Endodermal cell (in vitro differentiated cells): ENCODE results near the gene RBMS1. TPM values are rescaled to one million over a fixed set of nuclear protein-coding genes. Genes with fewer than 3 reads are reported as not detected.

Experiments
- DNase-seq: peaks from one replicate; pipeline ENCODE4 v3.0.0-alpha.2; 2017
- H3K27ac ChIP-seq: 2 replicates; pipeline ENCODE4 v1.5.1; 2013; ENCODE audit warnings: mild to moderate bottlenecking, low read depth, low read length, moderate library complexity
- H3K27me3 ChIP-seq: 2 replicates; pipeline ENCODE4 v1.6.1; 2013; ENCODE audit warnings: mild to moderate bottlenecking, low read length, moderate library complexity; ENCODE audit not compliant: insufficient read depth, control insufficient read depth, poor library complexity, severe bottlenecking
- H3K36me3 ChIP-seq: 2 replicates; pipeline ENCODE4 v1.7.0; 2013; ENCODE audit warnings: mild to moderate bottlenecking, low read length, moderate library complexity; ENCODE audit not compliant: control insufficient read depth, insufficient read depth
- H3K4me1 ChIP-seq: one replicate; pipeline ENCODE4 v1.7.0; 2013; ENCODE audit warnings: low read length; ENCODE audit not compliant: control insufficient read depth, insufficient read depth
- H3K4me3 ChIP-seq: 2 replicates; pipeline ENCODE4 v1.5.1; 2013; ENCODE audit warnings: mild to moderate bottlenecking, low read length, moderate library complexity
- H3K9ac ChIP-seq: 2 replicates; pipeline ENCODE4 v1.6.1; 2013; ENCODE audit warnings: mild to moderate bottlenecking, low read length, moderate library complexity; ENCODE audit not compliant: poor library complexity, severe bottlenecking; ENCODE audit errors: extremely low read depth
- H3K9me3 ChIP-seq: 2 replicates; pipeline ENCODE4 v1.6.1; 2013; ENCODE audit warnings: mild to moderate bottlenecking, low read length, moderate library complexity; ENCODE audit not compliant: control insufficient read depth
- H3K27ac Mint-ChIP-seq: 2 replicates; pipeline ENCODE4 v1.8.0; 2020; ENCODE audit warnings: mixed read lengths
- H3K27me3 Mint-ChIP-seq: 2 replicates; pipeline ENCODE4 v1.8.0; 2021; ENCODE audit warnings: mild to moderate bottlenecking, mixed read lengths; ENCODE audit not compliant: insufficient read depth
- H3K36me3 Mint-ChIP-seq: 2 replicates; pipeline ENCODE4 v1.8.0; 2020; ENCODE audit warnings: low read depth, mixed read lengths
- H3K4me1 Mint-ChIP-seq: 2 replicates; pipeline ENCODE4 v1.8.0; 2020; ENCODE audit warnings: mixed read lengths
- H3K4me3 Mint-ChIP-seq: 2 replicates; pipeline ENCODE4 v1.8.0; 2020; ENCODE audit warnings: mild to moderate bottlenecking, moderate library complexity, mixed read lengths
- H3K9me3 Mint-ChIP-seq: 2 replicates; pipeline ENCODE4 v1.8.0; 2020; ENCODE audit warnings: mild to moderate bottlenecking, mixed read lengths
- WGBS, 2 experiments: methylation state at CpG; one replicate each; pipeline versions ENCODE4 v1.1.5 to v1.1.7; 2013; ENCODE audit warnings: missing lambda C conversion rate in 2 of 2, mixed read lengths in 1 of 2; ENCODE audit not compliant: insufficient coverage in 1 of 2, insufficient read length in 1 of 2; 5-methylcytosine and 5-hydroxymethylcytosine counted together
- total RNA-seq, 2 donors: library from RNA; stranded (reverse); fragmentation: NEBNext Ultra II Directional in 1 of 2; extraction: Animal tissue kit (Norgen Biotek cat#: 25700) in 1 of 2; gene quantifications; 2 replicates in 1 of 2; 3 replicates in 1 of 2; pipeline ENCODE4 v1.2.1, GENCODE V29; 2021
- TF ChIP-seq, protein P1 (sequence below): fragments of 200-600 bp; sonication (generic); conservative IDR thresholded peaks from 2 replicates; pipeline ENCODE4 v1.5.0; 2021; ENCODE audit warnings: antibody characterized with exemption, mild to moderate bottlenecking

The RBMS1 gene
- total RNA-seq, 2 donors from 2014 or later, result 90.7 to 124 TPM

DNA sequence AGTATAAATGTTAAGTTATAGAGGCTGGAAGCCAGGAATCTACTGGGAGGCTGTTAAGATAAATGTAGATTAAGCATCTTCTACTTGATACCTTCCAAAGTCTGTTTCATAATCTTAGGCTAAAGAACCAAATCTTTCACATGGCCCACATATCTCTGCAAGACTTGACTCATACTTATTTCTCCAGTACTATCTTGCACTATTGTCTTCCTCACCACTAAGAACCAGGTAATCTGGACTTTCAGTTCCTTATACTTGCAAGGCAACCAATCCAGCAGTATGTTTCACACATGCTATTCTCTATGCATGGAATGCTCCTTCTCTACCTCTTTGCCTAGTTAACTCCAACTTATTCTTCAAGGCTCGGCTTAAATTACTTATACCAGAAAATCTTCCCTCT, 62.2 kb downstream of the RBMS1 start:
- Histone ChIP-seq H3K4me1 (no peaks in the 10 kb centered on the region), H3K27ac (no peak overlapping the region), H3K36me3 (peaks cover 38% of the 10 kb centered on the region), H3K4me3 (no peak overlapping the region), H3K9me3 (peaks cover 15% of the 10 kb centered on the region), H3K9ac (no peak overlapping the region), H3K27me3 (no peaks in the 10 kb centered on the region)
- H3K27me3 Mint-ChIP-seq, result no peaks in the 10 kb centered on the region
- no peak for DNase-seq
- no peak overlapping the region for H3K27ac Mint-ChIP-seq
- TF ChIP-seq, protein P1, sequence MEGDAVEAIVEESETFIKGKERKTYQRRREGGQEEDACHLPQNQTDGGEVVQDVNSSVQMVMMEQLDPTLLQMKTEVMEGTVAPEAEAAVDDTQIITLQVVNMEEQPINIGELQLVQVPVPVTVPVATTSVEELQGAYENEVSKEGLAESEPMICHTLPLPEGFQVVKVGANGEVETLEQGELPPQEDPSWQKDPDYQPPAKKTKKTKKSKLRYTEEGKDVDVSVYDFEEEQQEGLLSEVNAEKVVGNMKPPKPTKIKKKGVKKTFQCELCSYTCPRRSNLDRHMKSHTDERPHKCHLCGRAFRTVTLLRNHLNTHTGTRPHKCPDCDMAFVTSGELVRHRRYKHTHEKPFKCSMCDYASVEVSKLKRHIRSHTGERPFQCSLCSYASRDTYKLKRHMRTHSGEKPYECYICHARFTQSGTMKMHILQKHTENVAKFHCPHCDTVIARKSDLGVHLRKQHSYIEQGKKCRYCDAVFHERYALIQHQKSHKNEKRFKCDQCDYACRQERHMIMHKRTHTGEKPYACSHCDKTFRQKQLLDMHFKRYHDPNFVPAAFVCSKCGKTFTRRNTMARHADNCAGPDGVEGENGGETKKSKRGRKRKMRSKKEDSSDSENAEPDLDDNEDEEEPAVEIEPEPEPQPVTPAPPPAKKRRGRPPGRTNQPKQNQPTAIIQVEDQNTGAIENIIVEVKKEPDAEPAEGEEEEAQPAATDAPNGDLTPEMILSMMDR, result no peak
- H3K36me3 Mint-ChIP-seq, result peaks cover 32% of the 10 kb centered on the region
- WGBS, 2 experiments, result 100% methylated on average over 1 of the region's 1 CpG
- peaks cover 18% of the 10 kb centered on the region for H3K4me1 Mint-ChIP-seq
- peaks cover 8% of the 10 kb centered on the region for H3K9me3 Mint-ChIP-seq
- H3K4me3 Mint-ChIP-seq, result no peak overlapping the region

DNA sequence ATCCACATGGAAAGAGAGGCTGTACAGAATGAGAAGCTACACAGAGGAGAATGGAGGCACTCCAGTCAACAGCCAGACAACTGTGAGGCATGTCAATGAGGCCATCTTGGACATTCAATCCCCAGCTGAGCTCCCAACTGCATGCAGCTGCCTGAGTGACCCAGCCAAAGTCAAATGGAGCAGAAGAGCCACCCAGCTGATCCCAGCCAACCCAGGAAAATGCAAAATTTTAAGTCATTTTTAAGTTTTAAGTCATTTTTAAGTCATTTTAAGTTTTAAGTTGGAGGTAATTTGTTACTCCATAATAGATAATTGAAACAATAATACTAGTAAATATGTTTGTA, 63.6 kb downstream of the RBMS1 start:
- Mint-ChIP-seq H3K9me3 (peaks cover 8% of the 10 kb centered on the region), H3K4me1 (peaks cover 15% of the 10 kb centered on the region), H3K27ac (no peak overlapping the region), H3K36me3 (peaks cover 33% of the 10 kb centered on the region), H3K4me3 (no peak overlapping the region), H3K27me3 (no peaks in the 10 kb centered on the region)
- Histone ChIP-seq H3K27me3 (no peaks in the 10 kb centered on the region), H3K27ac (no peak overlapping the region), H3K36me3 (peaks cover 38% of the 10 kb centered on the region), H3K4me1 (no peaks in the 10 kb centered on the region), H3K9me3 (peaks cover 15% of the 10 kb centered on the region), H3K9ac (no peak overlapping the region), H3K4me3 (no peak overlapping the region)
- TF ChIP-seq, protein P1, result no peak
- no peak for DNase-seq

DNA sequence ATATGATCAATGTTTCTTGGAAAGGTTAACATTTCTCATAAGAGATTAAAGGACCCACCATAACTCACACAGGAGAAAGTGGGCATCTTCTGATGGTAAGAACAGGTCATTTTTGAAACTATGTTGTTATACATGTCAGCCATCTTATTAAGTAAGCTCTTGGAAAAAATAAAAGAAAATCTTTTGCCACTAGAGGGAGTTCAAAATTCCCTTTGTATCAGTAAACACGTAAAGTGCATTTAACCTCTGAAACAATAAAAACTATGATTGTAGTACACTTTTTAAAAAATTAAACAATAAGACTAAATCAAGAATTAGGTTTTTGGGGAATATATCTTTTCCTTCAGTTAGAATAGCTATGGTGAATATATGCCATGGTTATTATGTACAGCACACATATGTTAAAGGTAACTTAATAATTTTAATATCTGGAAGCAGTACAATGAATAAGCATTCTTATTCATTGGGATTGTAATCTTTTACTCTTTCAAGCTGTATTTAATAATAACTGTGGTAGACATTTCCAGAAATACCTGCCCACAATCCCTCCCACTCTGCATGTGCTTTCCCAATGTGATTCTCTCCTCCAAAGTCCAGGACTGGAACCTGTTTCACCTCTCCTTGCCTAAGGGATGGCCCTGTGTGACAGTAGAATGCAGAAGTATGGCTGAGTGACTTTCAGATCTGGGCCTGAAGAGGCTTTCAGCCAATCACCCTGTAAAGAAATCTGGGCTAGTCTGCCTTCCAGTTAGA, 64.2 kb downstream of the RBMS1 start:
- DNase-seq, result no peak
- TF ChIP-seq, protein P1, result peak; percentile 81
- no peak overlapping the region for H3K4me3 Mint-ChIP-seq
- peaks cover 33% of the 10 kb centered on the region for H3K36me3 Mint-ChIP-seq
- Histone ChIP-seq H3K27ac (no peak overlapping the region), H3K9ac (no peak overlapping the region), H3K27me3 (no peaks in the 10 kb centered on the region), H3K4me3 (no peak overlapping the region), H3K4me1 (no peaks in the 10 kb centered on the region), H3K36me3 (peaks cover 38% of the 10 kb centered on the region), H3K9me3 (peaks cover 15% of the 10 kb centered on the region)
- H3K27ac Mint-ChIP-seq, result no peak overlapping the region
- peaks cover 8% of the 10 kb centered on the region for H3K9me3 Mint-ChIP-seq
- H3K27me3 Mint-ChIP-seq, result no peaks in the 10 kb centered on the region
- 100% methylated on average over 1 of the region's 1 CpG; no CpG with 5 or more reads in 1 of the 2 experiments for WGBS, 2 experiments
- peaks cover 15% of the 10 kb centered on the region for H3K4me1 Mint-ChIP-seq
